CD4-positive, alpha-beta memory T cell (primary cell): Measurements from ENCODE around the gene HDAC9. TPM values are rescaled to one million over a fixed set of nuclear protein-coding genes. Genes with fewer than 3 reads are reported as not detected.

Experiments
- CTCF ChIA-PET: fragments of 350-600 bp; sonication (Branson Sonifier 250); formaldehyde crosslinking; loops from one replicate; lab custom pipeline; 2021; ENCODE audit warnings: inconsistent platforms; ENCODE audit not compliant: partially characterized antibody; lab: Charles Lee
- POLR2A ChIA-PET: fragments of 350-600 bp; sonication (Branson Sonifier 250); formaldehyde crosslinking; loops from one replicate; lab custom pipeline; 2021; ENCODE audit not compliant: partially characterized antibody; lab: Charles Lee
- DNase-seq, 5 donors: peaks; one replicate each; pipeline versions ENCODE4 v3.0.0 to v3.0.0-alpha.2; 2020 to 2022; ENCODE audit warnings: mixed read lengths in 1 of 5
- H3K27ac ChIP-seq: one replicate; pipeline ENCODE4 v1.7.0; 2013; ENCODE audit warnings: low read depth, low read length
- H3K27me3 ChIP-seq: 2 replicates; pipeline ENCODE4 v1.7.0; 2013; ENCODE audit warnings: mild to moderate bottlenecking, low read length, moderate library complexity; ENCODE audit not compliant: insufficient read depth
- H3K36me3 ChIP-seq: 2 replicates; pipeline ENCODE4 v1.7.0; 2013; ENCODE audit warnings: mild to moderate bottlenecking, low read length, moderate library complexity; ENCODE audit not compliant: insufficient read depth
- H3K4me1 ChIP-seq: 2 replicates; pipeline ENCODE4 v1.7.0; 2013; ENCODE audit warnings: mild to moderate bottlenecking, low read length, moderate library complexity; ENCODE audit not compliant: insufficient read depth
- H3K4me3 ChIP-seq, 2 donors: one replicate each; pipeline ENCODE4 v1.7.0; 2013; ENCODE audit warnings: low read length in 2 of 2, mild to moderate bottlenecking in 1 of 2
- H3K9me3 ChIP-seq, 2 donors: one replicate each; pipeline ENCODE4 v1.7.0; 2013; ENCODE audit warnings: low read length in 2 of 2, control low read depth in 1 of 2; ENCODE audit not compliant: control insufficient read depth in 1 of 2
- H3K27ac Mint-ChIP-seq, 7 donors: one replicate each; pipeline ENCODE4 v1.8.0; 2020 to 2021; ENCODE audit warnings: mixed read lengths in 7 of 7, mild to moderate bottlenecking in 6 of 7, inconsistent platforms in 3 of 7, moderate library complexity in 3 of 7
- H3K27me3 Mint-ChIP-seq, 2 donors: one replicate each; pipeline ENCODE4 v1.8.0; 2020 to 2021; ENCODE audit warnings: mixed read lengths in 2 of 2
- H3K36me3 Mint-ChIP-seq, 2 donors: one replicate each; pipeline ENCODE4 v1.8.0; 2020 to 2021; ENCODE audit warnings: mixed read lengths in 2 of 2, inconsistent platforms in 1 of 2, mild to moderate bottlenecking in 1 of 2
- H3K4me1 Mint-ChIP-seq, 4 donors: one replicate each; pipeline ENCODE4 v1.8.0; 2020 to 2021; ENCODE audit warnings: mixed read lengths in 4 of 4, mild to moderate bottlenecking in 1 of 4
- H3K4me3 Mint-ChIP-seq, 8 donors: one replicate each; pipeline ENCODE4 v1.8.0; 2020 to 2021; ENCODE audit warnings: mixed read lengths in 8 of 8, mild to moderate bottlenecking in 7 of 8, moderate library complexity in 6 of 8, inconsistent platforms in 3 of 8
- H3K9me3 Mint-ChIP-seq, 8 donors: one replicate each; pipeline ENCODE4 v1.8.0; 2020 to 2021; ENCODE audit warnings: mixed read lengths in 8 of 8, mild to moderate bottlenecking in 5 of 8, inconsistent platforms in 3 of 8, moderate library complexity in 1 of 8
- intact Hi-C: fragments of 100-400 bp; cut with micrococcal nuclease; formaldehyde crosslinking; loops from one replicate; pipeline ENCODE4 v1.15.1; 2023
- polyA plus RNA-seq, 2 donors: library from polyadenylated mRNA; unstranded; fragments of 300-500 nt; fragmentation: Illumina TruSeq; gene quantifications; one replicate each; pipeline ENCODE4 v1.2.3, GENCODE V29; 2021
- total RNA-seq, 2 experiments: library from RNA; stranded (reverse); gene quantifications; one replicate each; pipeline ENCODE4 v1.2.3, GENCODE V29; 2021

The HDAC9 gene
- total and polyA plus RNA-seq, 4 experiments from 2014 or later: 0.36 to 0.73 (median 0.39) TPM; not detected in 1

GRCh38 chr7:18461785-18462467 is 33.6 kb upstream of the HDAC9 start:
- Mint-ChIP-seq H3K9me3 (peaks cover 0 to 3% (median 0%) of the 10 kb centered on the region in 8 donors), H3K27me3 (no peaks in the 10 kb centered on the region), H3K36me3 (no peaks in the 10 kb centered on the region), H3K4me3 (no peak overlapping the region), H3K27ac (no peak overlapping the region), H3K4me1 (peaks cover 0 to 5% (median 2%) of the 10 kb centered on the region in 4 donors)
- DNase-seq: no peak
- intact Hi-C loops: no loop called here
- Histone ChIP-seq H3K4me1 (no peaks in the 10 kb centered on the region), H3K36me3 (no peaks in the 10 kb centered on the region), H3K27me3 (no peaks in the 10 kb centered on the region), H3K4me3 (no peak overlapping the region), H3K27ac (no peak overlapping the region), H3K9me3 (no peaks in the 10 kb centered on the region)
- POLR2A ChIA-PET: no interaction called here
- CTCF ChIA-PET: no interaction called here

- no peaks in the 10 kb centered on the region for H3K36me3 ChIP-seq
- H3K4me1 ChIP-seq: no peaks in the 10 kb centered on the region
- intact Hi-C loops: no loop called here
- Mint-ChIP-seq H3K27ac (no peak overlapping the region), H3K27me3 (no peaks in the 10 kb centered on the region), H3K4me1 (peaks cover 0 to under 1% (median 0%) of the 10 kb centered on the region in 4 donors), H3K4me3 (no peak overlapping the region), H3K9me3 (peaks cover 0 to 3% (median 0%) of the 10 kb centered on the region in 8 donors), H3K36me3 (no peaks in the 10 kb centered on the region)
- DNase-seq: no peak
- no peaks in the 10 kb centered on the region for H3K9me3 ChIP-seq
- ChIA-PET POLR2A (no interaction called here), CTCF (no interaction called here)
- H3K4me3 ChIP-seq: no peak overlapping the region
- no peak overlapping the region for H3K27ac ChIP-seq
- no peaks in the 10 kb centered on the region for H3K27me3 ChIP-seq
Measured at GRCh38 chr7:18464830-18465229, 30.7 kb upstream of the HDAC9 start.

GRCh38 chr7:18467011-18467410 is 28.5 kb upstream of the HDAC9 start:
- intact Hi-C loops: no loop called here
- POLR2A ChIA-PET: no interaction called here
- H3K36me3 Mint-ChIP-seq: no peaks in the 10 kb centered on the region
- no peak for DNase-seq
- Histone ChIP-seq H3K27me3 (no peaks in the 10 kb centered on the region), H3K9me3 (no peaks in the 10 kb centered on the region), H3K36me3 (no peaks in the 10 kb centered on the region), H3K4me3 (no peak overlapping the region), H3K27ac (no peak overlapping the region), H3K4me1 (no peaks in the 10 kb centered on the region)
- H3K27ac Mint-ChIP-seq: no peak overlapping the region
- H3K4me3 Mint-ChIP-seq: no peak overlapping the region
- no peaks in the 10 kb centered on the region for H3K4me1 Mint-ChIP-seq
- peaks cover 0 to 3% (median 0%) of the 10 kb centered on the region in 8 donors for H3K9me3 Mint-ChIP-seq
- H3K27me3 Mint-ChIP-seq: no peaks in the 10 kb centered on the region
- CTCF ChIA-PET: no interaction called here

GRCh38 chr7:18468795-18469194 is 26.8 kb upstream of the HDAC9 start:
- Mint-ChIP-seq H3K27ac (no peak overlapping the region), H3K4me3 (no peak overlapping the region), H3K9me3 (peaks cover 0 to 3% (median 0%) of the 10 kb centered on the region in 8 donors), H3K4me1 (no peaks in the 10 kb centered on the region), H3K36me3 (no peaks in the 10 kb centered on the region), H3K27me3 (no peaks in the 10 kb centered on the region)
- intact Hi-C loops: no loop called here
- POLR2A ChIA-PET: no interaction called here
- H3K36me3 ChIP-seq: no peaks in the 10 kb centered on the region
- CTCF ChIA-PET: no interaction called here
- no peak for DNase-seq
- H3K4me3 ChIP-seq: no peak overlapping the region
- H3K4me1 ChIP-seq: no peaks in the 10 kb centered on the region
- H3K27ac ChIP-seq: no peak overlapping the region
- H3K9me3 ChIP-seq: no peaks in the 10 kb centered on the region
- no peaks in the 10 kb centered on the region for H3K27me3 ChIP-seq

- no peaks in the 10 kb centered on the region for H3K4me1 Mint-ChIP-seq
- no peak overlapping the region for H3K4me3 ChIP-seq
- no peaks in the 10 kb centered on the region for H3K27me3 Mint-ChIP-seq
- H3K9me3 Mint-ChIP-seq: peaks cover 0 to 3% (median 0%) of the 10 kb centered on the region in 8 donors
- no peaks in the 10 kb centered on the region for H3K36me3 Mint-ChIP-seq
- intact Hi-C loops: no loop called here
- no peaks in the 10 kb centered on the region for H3K27me3 ChIP-seq
- ChIA-PET POLR2A (no interaction called here), CTCF (no interaction called here)
- no peak for DNase-seq
- no peak overlapping the region for H3K4me3 Mint-ChIP-seq
- H3K4me1 ChIP-seq: no peaks in the 10 kb centered on the region
- H3K9me3 ChIP-seq: no peaks in the 10 kb centered on the region
- no peak overlapping the region for H3K27ac ChIP-seq
- H3K27ac Mint-ChIP-seq: no peak overlapping the region
- H3K36me3 ChIP-seq: no peaks in the 10 kb centered on the region
Measured at GRCh38 chr7:18469316-18469715, 26.2 kb upstream of the HDAC9 start.

- intact Hi-C loops: no loop called here
- DNase-seq: no peak
- peaks cover 0 to 1% (median 0%) of the 10 kb centered on the region in 8 donors for H3K9me3 Mint-ChIP-seq
Measured at GRCh38 chr7:18471476-18472160, 23.9 kb upstream of the HDAC9 start.

GRCh38 chr7:18472161-18472483 is 23.4 kb upstream of the HDAC9 start:
- H3K36me3 ChIP-seq: no peaks in the 10 kb centered on the region
- ChIA-PET CTCF (no interaction called here), POLR2A (no interaction called here)
- Mint-ChIP-seq H3K27me3 (no peaks in the 10 kb centered on the region), H3K4me3 (no peak overlapping the region), H3K36me3 (no peaks in the 10 kb centered on the region), H3K9me3 (peaks cover 0 to 1% (median 0%) of the 10 kb centered on the region in 8 donors), H3K4me1 (no peaks in the 10 kb centered on the region), H3K27ac (no peak overlapping the region)
- H3K9me3 ChIP-seq: no peaks in the 10 kb centered on the region
- H3K27ac ChIP-seq: no peak overlapping the region
- no peaks in the 10 kb centered on the region for H3K27me3 ChIP-seq
- no peak overlapping the region for H3K4me3 ChIP-seq
- DNase-seq: no peak
- H3K4me1 ChIP-seq: no peaks in the 10 kb centered on the region
- intact Hi-C loops: no loop called here

More at GRCh38 chr7:18471476-18472160, 23.9 kb upstream of the HDAC9 start:
- Mint-ChIP-seq H3K27ac (no peak overlapping the region), H3K4me3 (no peak overlapping the region), H3K36me3 (no peaks in the 10 kb centered on the region), H3K27me3 (no peaks in the 10 kb centered on the region), H3K4me1 (no peaks in the 10 kb centered on the region)
- Histone ChIP-seq H3K9me3 (no peaks in the 10 kb centered on the region), H3K27ac (no peak overlapping the region), H3K4me1 (no peaks in the 10 kb centered on the region), H3K36me3 (no peaks in the 10 kb centered on the region), H3K27me3 (no peaks in the 10 kb centered on the region), H3K4me3 (no peak overlapping the region)
- POLR2A ChIA-PET: no interaction called here
- CTCF ChIA-PET: no interaction called here
